Mucosa of rectum (tissue), 2 donors: ENCODE data around the gene PSORS1C1.

Source experiments
- H3K27ac ChIP-seq, 2 donors: one replicate each; pipeline ENCODE4 v1.7.0; 2013; ENCODE audit warnings: inconsistent platforms in 2 of 2, low read depth in 2 of 2, low read length in 2 of 2
- H3K27me3 ChIP-seq, 2 donors: one replicate each; pipeline ENCODE4 v1.7.0; 2013; ENCODE audit warnings: low read length in 2 of 2; ENCODE audit not compliant: control insufficient read depth in 2 of 2, insufficient read depth in 2 of 2
- H3K36me3 ChIP-seq, 2 donors: one replicate each; pipeline ENCODE4 v1.7.0; 2013; ENCODE audit warnings: low read length in 2 of 2; ENCODE audit not compliant: control insufficient read depth in 2 of 2, insufficient read depth in 2 of 2
- H3K4me1 ChIP-seq, 2 donors: one replicate each; pipeline ENCODE4 v1.7.0; 2013; ENCODE audit warnings: low read length in 2 of 2, mild to moderate bottlenecking in 1 of 2; ENCODE audit not compliant: control insufficient read depth in 2 of 2, insufficient read depth in 2 of 2
- H3K4me3 ChIP-seq, 2 donors: one replicate each; pipeline ENCODE4 v1.7.0; 2013; ENCODE audit warnings: low read length in 2 of 2
- H3K9ac ChIP-seq, 2 donors: one replicate each; pipeline ENCODE4 v1.7.0; 2013; ENCODE audit warnings: low read length in 2 of 2, low read depth in 1 of 2, mild to moderate bottlenecking in 1 of 2
- H3K9me3 ChIP-seq, 2 donors: one replicate each; pipeline ENCODE4 v1.7.0; 2013; ENCODE audit warnings: low read length in 2 of 2; ENCODE audit not compliant: control insufficient read depth in 2 of 2
- donor health status: healthy.
- donor health status: Normal muscosa, but diverticular disease.

Gene PSORS1C1

GRCh38 chr6:31081872-31082271 is 32.7 kb upstream of the PSORS1C1 start:
- no peak overlapping the region for H3K27ac ChIP-seq
- H3K4me3 ChIP-seq, result no peak overlapping the region
- no peaks in the 10 kb centered on the region for H3K9me3 ChIP-seq

GRCh38 chr6:31083742-31084354 is 30.8 kb upstream of the PSORS1C1 start:
- no peak overlapping the region for H3K27ac ChIP-seq
- no peak overlapping the region for H3K4me3 ChIP-seq
- H3K36me3 ChIP-seq, result no peaks in the 10 kb centered on the region
- peaks cover 0 to 3% of the 10 kb centered on the region in 2 donors for H3K4me1 ChIP-seq
- H3K9ac ChIP-seq, result no peak overlapping the region
- H3K27me3 ChIP-seq, result peaks cover 0 to 3% of the 10 kb centered on the region in 2 donors
- no peaks in the 10 kb centered on the region for H3K9me3 ChIP-seq

More at GRCh38 chr6:31081872-31082271, 32.7 kb upstream of the PSORS1C1 start:
- Histone ChIP-seq H3K27me3 (peaks cover 3 to 4% of the 10 kb centered on the region in 2 donors), H3K4me1 (peaks cover 0 to 3% of the 10 kb centered on the region in 2 donors), H3K9ac (no peak overlapping the region), H3K36me3 (no peaks in the 10 kb centered on the region)

GRCh38 chr6:31086788-31087440 is 27.7 kb upstream of the PSORS1C1 start:
- no peak overlapping the region for H3K27ac ChIP-seq
- no peak overlapping the region for H3K9ac ChIP-seq

GRCh38 chr6:31087494-31088089 is 27.0 kb upstream of the PSORS1C1 start:
- no peak overlapping the region for H3K4me3 ChIP-seq
- H3K9me3 ChIP-seq, result no peaks in the 10 kb centered on the region

More at GRCh38 chr6:31086788-31087440, 27.7 kb upstream of the PSORS1C1 start:
- peaks cover 3 to 11% of the 10 kb centered on the region in 2 donors for H3K4me1 ChIP-seq
- H3K9me3 ChIP-seq, result no peaks in the 10 kb centered on the region
- no peaks in the 10 kb centered on the region for H3K36me3 ChIP-seq
- H3K27me3 ChIP-seq, result peaks cover 0 to 3% of the 10 kb centered on the region in 2 donors
- no peak overlapping the region for H3K4me3 ChIP-seq

GRCh38 chr6:31090275-31090972 is 24.2 kb upstream of the PSORS1C1 start:
- no peaks in the 10 kb centered on the region for H3K36me3 ChIP-seq
- H3K4me3 ChIP-seq, result no peak overlapping the region
- H3K27ac ChIP-seq, result peak overlapping the region in 1 of 2 donors; percentile 24
- no peak overlapping the region for H3K9ac ChIP-seq
- H3K27me3 ChIP-seq, result peaks cover 0 to 3% of the 10 kb centered on the region in 2 donors
- peaks cover 7 to 25% of the 10 kb centered on the region in 2 donors for H3K4me1 ChIP-seq
- no peaks in the 10 kb centered on the region for H3K9me3 ChIP-seq

More at GRCh38 chr6:31087494-31088089, 27.0 kb upstream of the PSORS1C1 start:
- Histone ChIP-seq H3K4me1 (peaks cover 3 to 15% of the 10 kb centered on the region in 2 donors), H3K27ac (no peak overlapping the region), H3K9ac (no peak overlapping the region), H3K27me3 (peaks cover 0 to 3% of the 10 kb centered on the region in 2 donors), H3K36me3 (no peaks in the 10 kb centered on the region)

- no peak overlapping the region for H3K9ac ChIP-seq
- peak overlapping the region in 1 of 2 donors; percentile 43 for H3K27ac ChIP-seq
- no peaks in the 10 kb centered on the region for H3K9me3 ChIP-seq
- H3K36me3 ChIP-seq, result no peaks in the 10 kb centered on the region
- H3K4me3 ChIP-seq, result no peak overlapping the region
- H3K27me3 ChIP-seq, result no peaks in the 10 kb centered on the region
- H3K4me1 ChIP-seq, result peaks cover 7 to 25% of the 10 kb centered on the region in 2 donors
Observed at GRCh38 chr6:31090973-31091364, 23.6 kb upstream of the PSORS1C1 start.

GRCh38 chr6:31091680-31092079 is 22.9 kb upstream of the PSORS1C1 start:
- Histone ChIP-seq H3K36me3 (no peaks in the 10 kb centered on the region), H3K9ac (no peak overlapping the region), H3K4me3 (no peak overlapping the region), H3K27me3 (no peaks in the 10 kb centered on the region), H3K9me3 (no peaks in the 10 kb centered on the region), H3K27ac (peak overlapping the region in 1 of 2 donors; percentile 43), H3K4me1 (peaks cover 7 to 25% of the 10 kb centered on the region in 2 donors)

GRCh38 chr6:31092238-31092637 is 22.4 kb upstream of the PSORS1C1 start:
- Histone ChIP-seq H3K27ac (no peak overlapping the region), H3K4me3 (no peak overlapping the region), H3K4me1 (peaks cover 7 to 25% of the 10 kb centered on the region in 2 donors), H3K36me3 (no peaks in the 10 kb centered on the region), H3K9ac (no peak overlapping the region), H3K9me3 (no peaks in the 10 kb centered on the region), H3K27me3 (no peaks in the 10 kb centered on the region)

GRCh38 chr6:31092769-31093505 is 21.7 kb upstream of the PSORS1C1 start:
- Histone ChIP-seq H3K36me3 (no peaks in the 10 kb centered on the region), H3K4me3 (no peak overlapping the region), H3K27ac (no peak overlapping the region), H3K27me3 (no peaks in the 10 kb centered on the region), H3K9ac (no peak overlapping the region), H3K9me3 (no peaks in the 10 kb centered on the region), H3K4me1 (peaks cover 7 to 25% of the 10 kb centered on the region in 2 donors)
